Calu3 (cell line): ENCODE data around the gene RFX3. TPM values are rescaled to one million over a fixed set of nuclear protein-coding genes. Genes with fewer than 3 reads are reported as not detected.
"Not testable (repeated sequence)": the region's sequence is repeated elsewhere in the genome, so short reads cannot be mapped to it uniquely, and the experiment has no call there.

Source experiments
- BruUV-seq: library from RNA; stranded (reverse); fragments of 400-500 nt; replicated peaks from 2 replicates; lab custom pipeline; 2021; lab: Mats Ljungman, UMichigan
- CTCF ChIA-PET: fragments of 300-600 bp; sonication (Branson Sonifier 250); formaldehyde crosslinking; loops from one replicate; lab custom pipeline; 2022; ENCODE audit warnings: antibody characterized with exemption; lab: Charles Lee
- DNase-seq: peaks from one replicate; pipeline ENCODE4 v3.0.0; 2022
- H3K27ac Mint-ChIP-seq: one replicate; pipeline ENCODE4 v1.8.0; 2022; ENCODE audit warnings: mixed read lengths; ENCODE audit not compliant: unreplicated experiment
- H3K27me3 Mint-ChIP-seq: one replicate; pipeline ENCODE4 v1.8.0; 2022; ENCODE audit warnings: mixed read lengths; ENCODE audit not compliant: unreplicated experiment
- H3K36me3 Mint-ChIP-seq: one replicate; pipeline ENCODE4 v1.8.0; 2022; ENCODE audit warnings: mild to moderate bottlenecking, moderate library complexity, mixed read lengths; ENCODE audit not compliant: insufficient read depth, unreplicated experiment
- H3K4me1 Mint-ChIP-seq: one replicate; pipeline ENCODE4 v1.8.0; 2022; ENCODE audit warnings: mild to moderate bottlenecking, low read depth, mixed read lengths; ENCODE audit not compliant: unreplicated experiment
- H3K4me3 Mint-ChIP-seq: one replicate; pipeline ENCODE4 v1.8.0; 2022; ENCODE audit warnings: mild to moderate bottlenecking, low read depth, moderate library complexity, mixed read lengths; ENCODE audit not compliant: unreplicated experiment
- H3K9me3 Mint-ChIP-seq: one replicate; pipeline ENCODE4 v1.8.0; 2022; ENCODE audit warnings: low read depth, mixed read lengths; ENCODE audit not compliant: unreplicated experiment
- CTCF ChIP-seq: fragments of 200-600 bp; IDR thresholded peaks from one replicate; pipeline ENCODE4 v1.8.0; 2022; ENCODE audit warnings: antibody characterized with exemption; ENCODE audit not compliant: unreplicated experiment
- intact Hi-C: fragments of 100-400 bp; cut with micrococcal nuclease; formaldehyde crosslinking; loops from one replicate; pipeline ENCODE4 v1.10.0; 2022; ENCODE audit not compliant: unreplicated experiment
- total RNA-seq: library from RNA; stranded (reverse); gene quantifications from 2 replicates; pipeline ENCODE4 v1.2.3, GENCODE V29; 2022

RFX3 gene
- total RNA-seq, 1 experiment from 2014 or later, result 10.1 TPM

- Mint-ChIP-seq H3K9me3 (no peaks in the 10 kb centered on the region), H3K27me3 (no peaks in the 10 kb centered on the region), H3K4me3 (no peak overlapping the region), H3K4me1 (no peaks in the 10 kb centered on the region), H3K27ac (no peak overlapping the region), H3K36me3 (peaks cover 5% of the 10 kb centered on the region)
- DNase-seq, result no peak
- CTCF ChIA-PET, result interaction anchor here (0.6 to 2.1 kb wide), 2 partner anchors 110 to 137 kb away, joined by 3 to 8 read pairs; no protein-coding TSS in a partner anchor
- no TSS peak for BruUV-seq
- TF ChIP-seq CTCF, result no peak
- intact Hi-C loops, result no loop called here
These were observed 194.9 kb downstream of the RFX3 start for GRCh38 chr9:3330792-3331420.

GRCh38 chr9:3329361-3329760 is 196.4 kb downstream of the RFX3 start:
- no peaks in the 10 kb centered on the region for H3K9me3 Mint-ChIP-seq
- no peaks in the 10 kb centered on the region for H3K27me3 Mint-ChIP-seq
- intact Hi-C loops, result no loop called here
- no peak for TF ChIP-seq CTCF
- peaks cover 5% of the 10 kb centered on the region for H3K36me3 Mint-ChIP-seq
- no peak for DNase-seq
- no peaks in the 10 kb centered on the region for H3K4me1 Mint-ChIP-seq
- no peak overlapping the region for H3K27ac Mint-ChIP-seq
- no peak overlapping the region for H3K4me3 Mint-ChIP-seq
- no TSS peak for BruUV-seq
- CTCF ChIA-PET, result no interaction called here

- Mint-ChIP-seq H3K9me3 (no peaks in the 10 kb centered on the region), H3K27me3 (no peaks in the 10 kb centered on the region), H3K36me3 (peaks cover 5% of the 10 kb centered on the region), H3K4me1 (no peaks in the 10 kb centered on the region), H3K4me3 (no peak overlapping the region), H3K27ac (no peak overlapping the region)
- intact Hi-C loops, result no loop called here
- no peak for DNase-seq
- no TSS peak for BruUV-seq
- TF ChIP-seq CTCF, result no peak
- CTCF ChIA-PET, result no interaction called here
These were observed 202.1 kb downstream of the RFX3 start for GRCh38 chr9:3323714-3324113.

- peaks cover 4% of the 10 kb centered on the region for H3K9me3 Mint-ChIP-seq
- CTCF ChIA-PET, result interaction anchor here (0.7 kb wide), 1 partner anchor 18 kb away, joined by 5 read pairs; no protein-coding TSS in a partner anchor
These were observed 204.6 kb downstream of the RFX3 start for GRCh38 chr9:3321186-3321585.

GRCh38 chr9:3312595-3312994 is 213.2 kb downstream of the RFX3 start:
- H3K4me1 Mint-ChIP-seq, intact Hi-C loops, BruUV-seq, H3K9me3 Mint-ChIP-seq, H3K36me3 Mint-ChIP-seq, H3K27me3 Mint-ChIP-seq, DNase-seq, H3K27ac Mint-ChIP-seq, H3K4me3 Mint-ChIP-seq: not testable (repeated sequence)
- CTCF ChIA-PET, result interaction anchor here (0.7 kb wide), 3 partner anchors 20 to 309 kb away, joined by 3 to 7 read pairs (median 3); no protein-coding TSS in a partner anchor

More at GRCh38 chr9:3321186-3321585, 204.6 kb downstream of the RFX3 start:
- no peaks in the 10 kb centered on the region for H3K4me1 Mint-ChIP-seq
- intact Hi-C loops, result no loop called here
- no peak overlapping the region for H3K4me3 Mint-ChIP-seq
- no TSS peak for BruUV-seq
- H3K27ac Mint-ChIP-seq, result no peak overlapping the region
- no peaks in the 10 kb centered on the region for H3K36me3 Mint-ChIP-seq
- TF ChIP-seq CTCF, result no peak
- H3K27me3 Mint-ChIP-seq, result no peaks in the 10 kb centered on the region
- DNase-seq, result no peak
